Right lobe of liver (tissue), 6 donors: ENCODE measurements around the gene TYW5. TPM values are rescaled to one million over a fixed set of nuclear protein-coding genes. Genes with fewer than 3 reads are reported as not detected.

Experiments used
- ATAC-seq, 4 donors: fragments of 200-7000 bp; cut with Tn5 transposase; one replicate each; pipeline ENCODE4 v1.9.1; 2020; ENCODE audit warnings: mild to moderate bottlenecking in 4 of 4, moderate library complexity in 4 of 4
- DNase-seq, 3 donors: peaks; one replicate each; pipeline ENCODE4 v3.0.0-alpha.2; 2020
- H3K27ac ChIP-seq, 3 donors: fragments of 200-600 bp; one replicate each; pipeline ENCODE4 v1.8.0; 2022
- H3K27me3 ChIP-seq, 2 donors: fragments of 200-600 bp; one replicate each; pipeline ENCODE4 v1.8.0; 2022
- H3K36me3 ChIP-seq, 4 donors: fragments of 200-600 bp; sonication (generic) in 1 of 4; one replicate each; pipeline versions ENCODE4 v1.5.1 to v1.8.0; 2017 to 2022; ENCODE audit warnings: control low read depth in 1 of 4
- H3K4me1 ChIP-seq, 4 donors: fragments of 200-600 bp; sonication (generic) in 1 of 4; one replicate each; pipeline versions ENCODE4 v1.5.1 to v1.8.0; 2017 to 2022; ENCODE audit warnings: control low read depth in 1 of 4
- H3K4me3 ChIP-seq, 3 donors: fragments of 200-600 bp; one replicate each; pipeline ENCODE4 v1.8.0; 2022
- H3K9me3 ChIP-seq, 4 donors: fragments of 200-600 bp; sonication (generic) in 1 of 4; one replicate each; pipeline versions ENCODE4 v1.5.1 to v1.8.0; 2017 to 2022; ENCODE audit warnings: control low read depth in 1 of 4
- CTCF ChIP-seq, 4 donors: fragments of 200-600 bp in 3 of 4; fragments of 450-650 bp in 1 of 4; IDR thresholded peaks; one replicate each; pipeline versions ENCODE4 v1.5.1 to v1.8.0; 2016 to 2022; ENCODE audit warnings: antibody characterized with exemption in 4 of 4, mild to moderate bottlenecking in 2 of 4
- POLR2A ChIP-seq: fragments of 450-650 bp; IDR thresholded peaks from one replicate; pipeline ENCODE4 v1.6.1; 2017; ENCODE audit warnings: antibody characterized with exemption, mild to moderate bottlenecking
- WGBS: methylation state at CpG from one replicate; pipeline ENCODE4 v1.1.6; 2018; ENCODE audit warnings: low coverage, low lambda C conversion rate; ENCODE audit not compliant: insufficient coverage; ENCODE audit errors: missing lambda C conversion rate; 5-methylcytosine and 5-hydroxymethylcytosine counted together
- intact Hi-C, 2 donors: fragments of 100-400 bp; cut with DNase I; formaldehyde crosslinking; loops; one replicate each; pipeline versions ENCODE4 v1.11.2 to v1.14.1; 2022
- total RNA-seq, 6 experiments: library from RNA; depleted of rRNA in 2 of 6; stranded (reverse); fragments of >200 nt in 2 of 6; fragmentation: NEBNext Ultra II Directional in 3 of 6; extraction: Animal tissue kit (Norgen Biotek cat#: 25700) in 3 of 6; gene quantifications; one replicate each; pipeline versions ENCODE4 v1.1.0 to v1.2.4, GENCODE V29; 2016 to 2023
- donor health status: DM: no; HTN: yes; CAD: no.
- donor health status: DM: no; HTN: no; CAD: no.
- donor health status: DM: no; HTN: no; CAD: no.
- donor health status: DM: no; HTN: yes; CAD: no.
- donor health status: DM: no; HTN: yes; CAD: no.

TYW5 gene
- total RNA-seq, 6 experiments from 2014 or later = 4.1 to 6.4 (median 4.8) TPM

DNA sequence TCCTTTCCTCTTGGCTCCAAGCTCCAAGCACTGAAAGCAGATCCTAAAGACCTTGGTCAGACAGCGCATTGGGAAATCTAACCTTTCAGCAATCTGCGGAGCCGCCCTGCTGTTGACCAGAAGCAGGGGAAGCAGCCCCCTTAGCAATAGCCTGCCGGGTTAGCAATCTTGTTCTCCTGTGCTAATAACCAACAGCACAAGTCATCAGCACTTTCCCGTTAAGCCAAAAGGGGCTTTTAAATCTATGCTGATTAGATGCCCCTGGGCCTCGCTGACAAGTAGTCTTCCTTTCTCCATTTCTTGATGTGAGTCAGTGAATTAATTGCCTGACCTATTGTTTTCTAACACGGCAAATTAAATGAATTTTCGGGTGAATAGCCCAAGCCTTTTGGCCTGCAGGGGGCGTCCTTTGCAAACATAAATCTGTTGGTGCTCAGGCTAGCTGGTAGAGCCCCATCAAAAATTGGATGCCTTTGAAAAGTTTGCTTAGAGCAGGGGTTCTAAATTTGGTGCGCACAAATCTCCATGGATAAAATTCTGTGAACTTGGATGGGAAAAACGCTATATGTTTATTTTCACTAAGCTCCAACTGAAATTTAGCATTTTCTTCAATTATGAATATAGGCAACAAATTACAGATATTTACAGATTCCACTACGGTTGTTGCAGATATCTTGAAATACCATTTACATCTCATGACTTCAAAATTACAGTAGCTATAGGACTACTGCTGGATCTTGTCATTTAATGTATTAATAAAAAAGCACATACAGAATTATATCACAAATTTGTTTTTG is 24.7 kb upstream of the TYW5 start:
- H3K36me3 ChIP-seq = no peaks in the 10 kb centered on the region
- H3K27me3 ChIP-seq = no peaks in the 10 kb centered on the region
- peak overlapping the region; percentile 11 to 37 (median 36) for H3K4me3 ChIP-seq
- peaks cover 0 to 40% (median 16%) of the 10 kb centered on the region in 4 donors for H3K4me1 ChIP-seq
- peak; percentile 74 to 78 (median 77) for ATAC-seq
- H3K9me3 ChIP-seq = no peaks in the 10 kb centered on the region
- H3K27ac ChIP-seq = peak overlapping the region; percentile 16 to 54 (median 26)
- peak; percentile 80 to 87 (median 86) for DNase-seq
- intact Hi-C loops = loop anchor here (5.0 to 10.0 kb wide), 3 partner anchors 492 to 502 kb away; no protein-coding TSS in a partner anchor
- TF ChIP-seq CTCF (IDR thresholded peaks at IDR 0.05) = peak; percentile 86 to 89 (median 87)
- TF ChIP-seq POLR2A = no peak
- 8% methylated on average over 10 of the region's 12 CpGs for whole genome bisulfite sequencing

GRCh38 chr2:199979398-199979797 is 24.1 kb upstream of the TYW5 start:
- WGBS = 30% methylated on average over 5 of the region's 5 CpGs
- no peaks in the 10 kb centered on the region for H3K9me3 ChIP-seq
- peak overlapping the region; percentile 11 to 37 (median 36) for H3K4me3 ChIP-seq
- ATAC-seq (peak in 3 of 4 donors; percentile 4 to 26 (median 6)), DNase-seq (no peak)
- TF ChIP-seq CTCF (IDR thresholded peaks at IDR 0.05) = no peak
- no peak for TF ChIP-seq POLR2A
- no peaks in the 10 kb centered on the region for H3K27me3 ChIP-seq
- no peaks in the 10 kb centered on the region for H3K36me3 ChIP-seq
- intact Hi-C loops = loop anchor here (5.0 to 10.0 kb wide), 2 partner anchors 495 to 503 kb away; no protein-coding TSS in a partner anchor
- H3K4me1 ChIP-seq = peaks cover 0 to 40% (median 16%) of the 10 kb centered on the region in 4 donors
- peak overlapping the region; percentile 16 to 54 (median 26) for H3K27ac ChIP-seq

DNA sequence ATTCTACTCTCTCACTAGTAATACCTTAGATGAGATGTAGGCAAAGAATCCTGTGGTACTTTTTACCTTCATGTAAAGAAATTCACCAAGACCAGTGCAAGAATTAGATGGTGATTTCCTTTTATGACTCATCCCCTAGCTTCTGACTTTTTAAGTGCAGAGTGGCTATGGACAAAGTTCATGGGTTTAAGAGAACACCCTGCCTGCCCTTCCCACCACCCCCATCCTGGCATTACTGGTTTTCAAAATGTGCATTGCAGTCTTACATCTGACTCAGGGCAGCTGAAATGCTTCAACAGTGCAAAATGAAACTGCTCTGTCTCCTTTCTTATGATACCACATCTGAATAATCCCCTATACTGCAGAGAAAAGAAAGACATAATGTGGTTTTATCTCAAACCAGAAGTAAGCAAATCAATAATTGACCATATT is 22.7 kb upstream of the TYW5 start:
- H3K4me3 ChIP-seq = no peak overlapping the region
- intact Hi-C loops = loop anchor here (5.0 to 10.0 kb wide), 2 partner anchors 497 to 504 kb away; no protein-coding TSS in a partner anchor

GRCh38 chr2:199975273-199975895 is 20.1 kb upstream of the TYW5 start:
- no peak overlapping the region for H3K4me3 ChIP-seq
- WGBS = 71% methylated on average over 1 of the region's 3 CpGs
- TF ChIP-seq CTCF (IDR thresholded peaks at IDR 0.05) (no peak), POLR2A (no peak)
- intact Hi-C loops = loop anchor here (5.0 to 10.0 kb wide), 2 partner anchors 499 to 507 kb away; no protein-coding TSS in a partner anchor
- H3K36me3 ChIP-seq = no peaks in the 10 kb centered on the region
- DNase-seq (no peak), ATAC-seq (no peak)
- H3K9me3 ChIP-seq = no peaks in the 10 kb centered on the region
- H3K27ac ChIP-seq = no peak overlapping the region
- H3K4me1 ChIP-seq = peaks cover 0 to 51% (median 23%) of the 10 kb centered on the region in 4 donors
- no peaks in the 10 kb centered on the region for H3K27me3 ChIP-seq

More for the DNA sequence above, 22.7 kb upstream of the TYW5 start:
- DNase-seq (peak in 2 of 3 donors; percentile 24 to 60), ATAC-seq (peak; percentile 72 to 80 (median 76))
- no peak for TF ChIP-seq POLR2A
- no peak for TF ChIP-seq CTCF (IDR thresholded peaks at IDR 0.05)
- Histone ChIP-seq H3K27ac (peak overlapping the region; percentile 13 to 50 (median 16)), H3K9me3 (no peaks in the 10 kb centered on the region), H3K36me3 (no peaks in the 10 kb centered on the region), H3K4me1 (peaks cover 0 to 43% (median 19%) of the 10 kb centered on the region in 4 donors), H3K27me3 (no peaks in the 10 kb centered on the region)
